Left lobe of liver (tissue), 2 donors: ENCODE measurements around the gene PTPRO. TPM values are rescaled to one million over a fixed set of nuclear protein-coding genes. Genes with fewer than 3 reads are reported as not detected.

Source experiments
- ATAC-seq: fragments of 200-7000 bp; cut with Tn5 transposase; one replicate; pipeline ENCODE4 v1.9.1; 2020; ENCODE audit warnings: mild to moderate bottlenecking, moderate library complexity
- DNase-seq: peaks from one replicate; pipeline ENCODE4 v3.0.0-alpha.2; 2020; ENCODE audit warnings: low spot score
- total RNA-seq: library from RNA; stranded (reverse); gene quantifications from one replicate; pipeline ENCODE4 v1.2.1, GENCODE V29; 2021
- donor health status: DM: no; HTN: no; CAD: no; lungs with moderate emphysema.
- donor health status: DM: no; HTN: yes; CAD: no.

The PTPRO gene
- total RNA-seq, 1 donor from 2014 or later, result 0.58 TPM

GRCh38 chr12:15522574-15523187 is 200.4 kb downstream of the PTPRO start:
- ATAC-seq (peak; percentile 88), DNase-seq (no peak)

GRCh38 chr12:15525441-15525840 is 203.1 kb downstream of the PTPRO start:
- no peak for DNase-seq
- ATAC-seq, result no peak

DNA sequence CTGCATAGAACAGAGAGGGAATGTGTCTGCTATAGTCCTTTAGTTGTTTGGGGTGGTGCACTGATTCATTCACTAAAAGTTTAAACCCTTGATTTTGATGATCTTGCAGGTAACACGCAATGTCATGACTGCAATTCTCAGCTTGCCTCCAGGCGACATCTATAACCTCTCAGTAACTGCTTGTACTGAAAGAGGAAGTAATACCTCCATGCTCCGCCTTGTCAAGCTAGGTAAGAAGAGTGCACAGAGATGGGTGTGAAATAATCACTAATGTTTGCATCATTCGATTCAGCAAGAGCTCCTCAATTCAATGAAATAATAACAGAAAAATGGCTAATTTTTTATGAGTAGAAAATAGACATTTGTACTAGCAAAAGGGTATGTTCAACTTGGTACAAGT is 203.7 kb downstream of the PTPRO start:
- DNase-seq, result no peak
- ATAC-seq, result no peak

GRCh38 chr12:15527201-15528080 is 205.1 kb downstream of the PTPRO start:
- ATAC-seq (peak; percentile 74), DNase-seq (no peak)

GRCh38 chr12:15528666-15529065 is 206.4 kb downstream of the PTPRO start:
- ATAC-seq (no peak), DNase-seq (no peak)

- no peak for ATAC-seq
- no peak for DNase-seq
These were observed 208.1 kb downstream of the PTPRO start for GRCh38 chr12:15530361-15530760.

- DNase-seq, result no peak
These were observed 210.2 kb downstream of the PTPRO start for GRCh38 chr12:15532364-15532977.

GRCh38 chr12:15534322-15534721 is 212.0 kb downstream of the PTPRO start:
- ATAC-seq, result peak; percentile 72
- DNase-seq, result no peak

More at GRCh38 chr12:15532364-15532977, 210.2 kb downstream of the PTPRO start:
- peak; percentile 80 for ATAC-seq

GRCh38 chr12:15534874-15535273 is 212.6 kb downstream of the PTPRO start:
- DNase-seq (no peak), ATAC-seq (no peak)

GRCh38 chr12:15535352-15535781 is 213.1 kb downstream of the PTPRO start:
- ATAC-seq (no peak), DNase-seq (no peak)

GRCh38 chr12:15536446-15536845 is 214.1 kb downstream of the PTPRO start:
- no peak for ATAC-seq
- no peak for DNase-seq

DNA sequence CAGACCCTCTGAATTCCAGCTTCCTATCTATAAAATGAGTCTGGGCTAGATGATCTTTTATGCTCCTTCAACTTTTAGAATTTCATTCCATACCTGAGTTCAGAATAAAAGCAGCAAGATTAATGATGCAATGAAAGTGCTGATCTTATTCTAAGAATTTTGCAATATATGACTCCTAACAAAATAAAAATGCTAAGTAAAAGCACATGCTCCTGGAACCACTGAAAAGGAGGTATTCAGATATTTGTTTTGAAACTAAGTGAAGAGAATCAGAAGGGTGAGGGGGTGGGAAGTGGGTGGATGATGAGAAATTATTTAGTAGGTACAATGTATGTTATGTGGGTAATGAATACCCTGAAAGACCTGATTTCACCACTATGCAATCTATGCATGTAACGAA is 216.6 kb downstream of the PTPRO start:
- no peak for ATAC-seq
- DNase-seq, result no peak

GRCh38 chr12:15540005-15540404 is 217.7 kb downstream of the PTPRO start:
- ATAC-seq, result no peak

DNA sequence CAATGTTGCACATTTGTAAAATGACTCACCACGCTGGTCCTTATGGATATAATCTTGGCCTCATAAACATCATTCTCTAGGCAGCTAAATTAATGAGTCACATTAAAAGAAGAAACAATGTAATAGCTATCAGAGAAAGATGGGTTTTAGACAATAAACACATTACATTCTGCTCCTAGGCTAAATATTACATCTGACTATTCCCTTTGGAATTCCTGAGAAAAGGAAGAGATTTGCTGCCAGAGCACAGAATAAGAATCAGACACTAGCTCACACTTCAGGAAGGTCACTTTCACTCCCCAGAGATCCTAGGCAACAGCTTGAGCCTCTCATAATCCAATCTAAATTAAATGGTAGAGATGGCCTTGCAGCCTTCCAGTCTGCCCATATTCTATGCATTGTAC is 218.2 kb downstream of the PTPRO start:
- ATAC-seq (no peak), DNase-seq (no peak)

More at GRCh38 chr12:15540005-15540404, 217.7 kb downstream of the PTPRO start:
- DNase-seq, result no peak

DNA sequence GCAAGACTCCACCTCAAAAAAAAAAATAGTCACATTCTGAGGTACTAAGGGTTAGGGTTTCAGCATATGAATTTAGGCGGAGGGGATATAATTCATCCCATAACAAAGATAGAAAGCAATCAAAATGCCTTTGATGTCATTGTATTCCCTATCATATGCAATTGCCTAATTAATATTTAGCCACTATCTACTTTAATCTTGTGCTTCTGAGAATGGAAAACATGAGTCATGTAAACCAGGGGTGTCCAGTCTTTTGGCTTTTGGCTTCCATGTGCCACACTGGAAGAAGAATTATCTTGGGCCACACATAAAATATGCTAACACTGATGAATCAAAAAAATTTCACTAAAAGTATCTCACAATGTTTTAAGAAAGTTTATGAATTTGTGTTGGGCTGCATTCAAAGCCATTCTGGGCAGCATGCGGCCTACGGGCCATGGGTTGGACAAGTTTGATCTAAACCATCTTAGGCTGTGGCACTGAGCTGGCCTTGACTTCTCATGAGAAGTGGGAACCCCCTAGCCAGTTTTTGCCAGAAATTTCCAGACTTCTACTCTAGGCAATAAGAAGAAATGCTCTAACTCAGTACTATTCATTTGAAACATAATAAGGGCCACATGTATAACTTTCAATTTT is 219.8 kb downstream of the PTPRO start:
- DNase-seq, result no peak
- ATAC-seq, result no peak

DNA sequence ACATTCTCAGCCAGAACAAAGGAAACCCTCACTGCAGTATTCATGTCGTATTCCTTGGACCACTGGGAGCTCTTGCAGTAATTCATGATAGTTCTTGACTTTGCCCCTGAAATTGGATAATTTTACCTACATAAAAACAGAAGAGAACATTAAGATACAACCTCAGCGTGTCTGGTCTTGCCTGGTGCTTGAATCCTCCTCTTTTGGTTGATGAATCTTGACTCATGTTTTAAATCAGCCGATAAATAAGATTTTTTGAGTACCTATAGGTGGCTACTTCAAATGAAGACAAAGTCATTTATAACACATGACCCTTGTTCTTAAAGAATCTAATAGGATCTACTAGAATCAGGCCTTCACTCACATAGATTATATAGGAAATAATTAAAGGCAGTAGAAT is 221.0 kb downstream of the PTPRO start:
- DNase-seq (no peak), ATAC-seq (no peak)

GRCh38 chr12:15544589-15544988 is 222.3 kb downstream of the PTPRO start:
- ATAC-seq, result no peak
- DNase-seq, result no peak

DNA sequence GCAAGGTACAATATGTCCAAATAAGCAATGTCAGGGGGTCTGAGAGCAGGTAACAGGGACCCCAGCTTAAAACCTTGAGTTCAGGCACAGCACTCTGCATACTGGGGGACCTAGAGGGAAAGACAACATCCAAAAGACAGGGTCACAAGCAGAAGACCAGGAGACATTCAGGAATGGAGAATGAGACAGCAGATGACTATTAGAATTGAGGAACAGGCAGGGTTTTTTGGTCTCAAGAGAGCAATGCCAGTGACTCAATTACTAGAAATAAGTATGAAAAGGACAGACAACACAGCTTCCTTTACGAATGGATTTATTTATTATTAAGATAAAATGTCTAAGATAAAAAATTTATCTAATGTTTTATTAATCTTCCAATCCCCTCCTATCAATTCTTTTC is 223.0 kb downstream of the PTPRO start:
- ATAC-seq (no peak), DNase-seq (no peak)

DNA sequence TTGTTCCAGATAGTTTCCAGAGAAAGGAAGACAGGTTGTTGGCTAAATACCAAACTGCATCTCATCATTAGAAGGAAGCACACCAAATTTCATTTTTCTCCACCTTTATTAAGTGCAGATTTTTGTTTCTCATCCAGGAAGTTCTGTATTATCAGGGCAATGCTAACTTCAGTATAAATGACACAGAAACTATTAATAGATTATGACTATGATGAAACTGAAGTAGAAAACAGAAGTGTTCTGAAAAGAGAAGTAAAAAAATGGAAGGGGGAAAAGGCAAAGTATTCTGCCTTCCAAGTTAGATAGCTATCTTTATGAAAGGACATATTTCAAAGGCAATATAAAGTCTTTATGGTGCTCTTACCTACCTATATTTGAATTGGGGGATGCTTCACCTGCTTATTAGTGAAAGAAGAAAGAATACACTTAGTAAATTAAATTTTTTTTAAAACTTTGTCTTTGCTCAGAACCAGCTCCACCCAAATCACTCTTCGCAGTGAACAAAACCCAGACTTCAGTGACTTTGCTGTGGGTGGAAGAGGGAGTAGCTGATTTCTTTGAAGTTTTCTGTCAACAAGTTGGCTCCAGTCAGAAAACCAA is 223.9 kb downstream of the PTPRO start:
- ATAC-seq (no peak), DNase-seq (no peak)

DNA sequence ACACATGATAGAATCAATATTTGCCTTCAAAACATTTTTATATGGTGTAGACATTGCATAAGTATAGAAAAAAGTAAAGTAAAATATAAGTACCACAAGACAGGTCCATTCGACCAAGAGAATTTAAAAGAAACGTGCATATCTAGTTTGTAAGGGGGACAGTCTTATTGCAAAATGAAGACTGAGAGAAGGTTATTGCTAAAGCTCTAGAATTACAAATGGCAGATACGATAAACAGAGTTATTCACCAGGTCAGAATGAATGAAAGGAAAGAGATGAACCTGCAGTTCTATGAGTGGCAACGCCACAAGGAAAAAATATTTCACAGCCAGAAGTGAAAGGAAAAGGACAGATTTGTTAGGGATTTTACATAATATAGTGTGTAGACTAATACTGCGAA is 224.8 kb downstream of the PTPRO start:
- no peak for ATAC-seq

GRCh38 chr12:15547691-15548090 is 225.4 kb downstream of the PTPRO start:
- DNase-seq, result no peak
- no peak for ATAC-seq

More for the DNA sequence above, 224.8 kb downstream of the PTPRO start:
- DNase-seq, result no peak
